HG02610 (cell line): ENCODE measurements around the gene SS18L1.

Source experiments
- ATAC-seq: cut with Tn5 transposase; IDR thresholded peaks from one replicate; pipeline ENCODE4 v1.9.1; 2021; ENCODE audit warnings: mild to moderate bottlenecking, moderate library complexity; ENCODE audit not compliant: unreplicated experiment

SS18L1 gene

DNA sequence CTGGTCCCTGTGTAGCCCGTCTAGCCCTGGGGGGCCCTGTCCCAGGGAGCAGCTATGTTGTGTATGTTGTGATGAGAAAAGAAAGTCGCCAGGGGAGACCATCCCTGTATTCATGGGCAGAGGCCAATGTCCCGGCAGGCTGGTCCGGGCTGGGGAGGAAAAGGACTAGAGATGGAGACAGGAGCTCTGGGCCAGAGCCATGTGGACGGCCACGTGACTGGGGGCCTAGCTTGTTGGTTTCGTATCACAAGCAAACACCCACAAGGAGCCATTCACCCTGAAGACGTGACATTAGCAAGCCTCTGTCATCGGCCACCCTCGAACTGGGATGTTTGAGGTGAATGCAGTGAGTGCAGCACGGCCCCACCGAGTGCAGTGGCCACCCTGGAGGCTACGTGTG lies 79.4 kb downstream of the SS18L1 start:
- no peak for ATAC-seq

DNA sequence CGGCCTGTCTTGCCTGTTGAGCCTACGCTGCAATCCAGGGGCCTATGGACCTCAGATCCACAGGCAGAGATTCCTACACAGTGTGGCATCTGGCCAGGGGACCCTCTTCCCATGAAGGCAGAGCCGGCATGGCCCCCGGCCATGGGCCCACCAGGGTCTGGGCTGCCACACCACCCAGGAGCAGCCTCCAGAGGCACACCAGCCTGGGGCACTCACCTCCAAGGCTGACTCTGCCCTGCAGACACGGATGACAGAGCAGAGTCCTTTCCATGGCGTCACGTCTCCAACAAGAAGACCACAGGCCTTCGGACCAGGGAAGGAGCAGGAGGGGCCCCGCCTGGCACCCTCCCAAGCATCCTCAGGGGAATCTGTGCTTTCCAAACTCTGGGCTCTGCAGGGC lies 80.0 kb downstream of the SS18L1 start:
- ATAC-seq: no peak

DNA sequence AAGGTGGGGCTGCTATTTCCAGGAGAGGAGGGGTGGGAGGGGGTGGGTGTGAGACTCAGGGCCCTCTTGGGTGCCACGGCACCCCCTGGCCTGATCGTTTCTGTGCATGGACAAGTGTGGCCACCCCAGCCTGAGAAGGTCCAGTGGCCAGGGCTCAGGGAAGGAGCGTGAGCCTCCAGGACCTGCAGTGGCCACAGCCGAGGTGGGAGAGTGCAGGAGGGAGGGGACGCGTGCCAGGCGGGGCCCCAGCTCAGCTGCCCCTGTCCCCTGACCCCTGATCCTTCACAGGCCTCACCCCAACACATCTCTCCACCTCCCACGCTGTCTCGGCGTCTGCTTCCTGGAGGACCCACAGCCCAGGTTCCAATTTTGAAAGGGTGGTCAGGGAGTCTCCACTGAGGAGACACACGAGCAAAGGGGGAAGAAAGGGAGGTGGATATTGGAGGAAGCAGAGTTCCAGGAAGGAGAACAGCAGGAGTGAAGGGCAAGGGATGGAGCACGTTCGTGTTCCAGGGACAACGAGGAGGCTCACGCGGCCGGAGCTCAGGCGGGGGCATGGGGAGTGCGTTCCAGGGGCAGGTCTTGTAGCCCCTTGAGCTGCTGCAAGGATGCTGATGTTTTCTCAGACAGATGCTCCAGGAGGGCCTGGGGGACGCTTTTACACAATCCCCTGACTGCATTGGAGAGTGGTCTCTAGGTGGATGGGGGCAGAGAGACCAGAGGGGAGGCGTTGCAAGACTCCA lies 80.7 kb downstream of the SS18L1 start:
- ATAC-seq: no peak

DNA sequence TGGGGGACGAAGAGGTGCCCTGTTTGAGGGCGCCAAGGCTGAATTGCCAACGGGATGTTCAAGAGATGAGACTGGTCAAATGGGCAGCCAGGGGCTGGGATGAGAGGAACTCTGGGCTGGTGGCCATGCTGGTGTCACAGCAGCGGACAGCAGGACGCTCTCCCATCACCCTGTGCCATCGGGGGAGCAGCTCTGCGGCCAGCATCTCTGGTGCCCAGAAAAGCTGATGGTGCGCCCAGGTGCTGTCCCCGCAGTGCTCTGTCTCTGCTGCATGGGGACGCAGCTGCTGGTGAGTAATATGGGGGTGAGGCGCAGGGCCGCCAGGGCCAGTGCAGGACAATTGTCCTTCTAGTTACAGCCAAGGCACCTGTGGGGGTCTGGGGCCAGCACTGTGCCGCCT lies 81.5 kb downstream of the SS18L1 start:
- no peak for ATAC-seq

DNA sequence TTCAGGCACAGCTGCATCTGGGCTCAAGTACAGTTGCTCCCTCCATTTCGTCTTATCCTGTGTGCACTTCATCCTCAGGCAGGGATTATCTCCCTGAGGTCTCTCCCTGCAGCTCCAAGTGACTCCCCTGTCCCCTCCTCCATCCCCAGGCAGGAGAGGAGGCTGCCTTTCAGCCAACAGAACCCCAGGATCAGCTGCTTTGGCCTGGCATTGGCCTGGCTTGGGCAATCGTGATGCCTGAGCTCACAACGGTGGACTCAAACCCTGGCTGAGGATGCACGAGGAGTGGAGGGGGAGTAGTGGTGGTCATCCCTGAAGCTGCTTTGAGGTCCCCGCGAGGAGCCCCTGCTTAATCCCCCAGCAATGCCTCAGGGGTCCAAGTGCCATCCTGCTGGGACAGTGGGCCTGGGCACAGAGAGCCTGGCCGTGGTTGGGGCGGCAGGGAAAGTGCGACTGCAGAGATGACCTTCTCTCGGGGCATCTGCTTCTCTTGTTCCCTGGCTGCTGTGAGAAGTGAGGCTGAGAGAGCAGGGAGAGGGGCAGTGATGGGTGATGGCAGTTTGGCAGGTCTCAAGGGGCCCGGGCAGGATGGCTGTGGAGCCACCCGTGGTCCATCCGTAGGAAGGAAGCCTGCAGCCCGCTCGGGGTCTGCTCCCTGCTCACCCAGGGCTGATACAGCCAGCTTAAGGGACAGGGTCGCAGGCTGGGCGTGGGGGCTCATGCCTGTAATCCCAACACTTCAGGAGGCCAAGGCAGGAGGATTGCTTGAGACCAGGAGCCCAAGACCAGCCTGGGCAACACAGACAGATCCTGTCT lies 82.5 kb downstream of the SS18L1 start:
- ATAC-seq: no peak

DNA sequence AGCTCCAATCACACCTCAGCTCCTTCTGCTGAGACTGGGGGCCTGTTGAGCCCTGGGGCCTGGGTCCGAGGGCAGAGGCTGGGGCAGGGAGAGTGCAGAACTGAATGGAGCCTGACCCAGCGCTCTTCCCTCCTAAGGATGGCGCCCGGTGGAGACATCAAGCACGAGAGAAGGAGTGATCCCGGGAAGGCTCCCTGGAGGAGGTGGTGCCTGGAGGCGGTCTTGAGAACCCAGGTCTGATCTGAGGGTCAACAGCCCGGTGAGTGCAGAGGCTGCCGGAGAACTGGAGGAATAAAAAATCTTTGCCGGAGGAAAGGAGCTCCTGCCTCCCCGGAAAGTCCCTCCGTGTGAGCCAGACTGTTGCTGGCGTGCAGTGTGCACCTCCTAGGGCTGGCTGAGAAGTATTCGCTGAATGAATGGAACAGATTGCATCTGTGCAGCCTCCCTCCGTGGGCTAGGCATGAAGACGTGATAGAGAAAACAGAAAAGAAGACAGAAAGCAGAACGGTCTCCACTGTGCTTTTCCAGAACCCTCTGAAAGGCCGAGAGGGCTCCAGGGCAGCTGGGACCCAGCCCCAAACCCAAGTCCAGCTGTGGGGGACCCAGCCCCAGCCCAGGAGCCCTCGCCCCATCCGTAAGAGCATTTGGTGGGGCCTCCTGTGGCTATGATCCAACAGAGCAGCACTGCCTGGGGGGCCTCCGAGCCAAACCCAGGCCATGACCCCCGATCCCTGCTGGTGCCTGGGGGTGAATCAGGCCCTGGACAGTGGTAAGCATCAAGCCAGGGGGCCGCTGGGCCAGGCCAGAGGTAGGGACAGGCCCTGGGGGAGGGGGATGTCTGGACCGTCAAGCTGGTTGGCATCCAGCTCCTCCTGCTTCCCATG lies 83.4 kb downstream of the SS18L1 start:
- no peak for ATAC-seq

DNA sequence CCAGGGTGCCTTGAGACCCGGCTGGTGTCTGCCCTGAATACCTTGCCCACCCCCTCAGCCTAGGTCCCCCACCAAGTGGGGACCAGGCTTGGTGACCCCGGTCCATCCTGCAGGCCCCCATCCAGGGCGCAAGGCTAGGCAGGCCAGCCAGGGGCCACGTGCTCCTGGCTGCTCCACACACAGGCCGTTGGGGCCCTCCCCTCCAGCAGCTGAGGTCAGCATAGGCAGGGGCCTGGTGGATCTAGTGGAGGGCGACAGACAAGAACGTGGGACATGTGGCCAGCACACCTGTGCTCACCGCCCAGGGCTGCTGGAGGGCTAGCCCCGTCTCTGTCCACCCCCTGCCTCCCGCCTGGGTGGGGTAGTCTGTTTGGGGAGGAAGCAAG lies 84.0 kb downstream of the SS18L1 start:
- ATAC-seq: no peak

DNA sequence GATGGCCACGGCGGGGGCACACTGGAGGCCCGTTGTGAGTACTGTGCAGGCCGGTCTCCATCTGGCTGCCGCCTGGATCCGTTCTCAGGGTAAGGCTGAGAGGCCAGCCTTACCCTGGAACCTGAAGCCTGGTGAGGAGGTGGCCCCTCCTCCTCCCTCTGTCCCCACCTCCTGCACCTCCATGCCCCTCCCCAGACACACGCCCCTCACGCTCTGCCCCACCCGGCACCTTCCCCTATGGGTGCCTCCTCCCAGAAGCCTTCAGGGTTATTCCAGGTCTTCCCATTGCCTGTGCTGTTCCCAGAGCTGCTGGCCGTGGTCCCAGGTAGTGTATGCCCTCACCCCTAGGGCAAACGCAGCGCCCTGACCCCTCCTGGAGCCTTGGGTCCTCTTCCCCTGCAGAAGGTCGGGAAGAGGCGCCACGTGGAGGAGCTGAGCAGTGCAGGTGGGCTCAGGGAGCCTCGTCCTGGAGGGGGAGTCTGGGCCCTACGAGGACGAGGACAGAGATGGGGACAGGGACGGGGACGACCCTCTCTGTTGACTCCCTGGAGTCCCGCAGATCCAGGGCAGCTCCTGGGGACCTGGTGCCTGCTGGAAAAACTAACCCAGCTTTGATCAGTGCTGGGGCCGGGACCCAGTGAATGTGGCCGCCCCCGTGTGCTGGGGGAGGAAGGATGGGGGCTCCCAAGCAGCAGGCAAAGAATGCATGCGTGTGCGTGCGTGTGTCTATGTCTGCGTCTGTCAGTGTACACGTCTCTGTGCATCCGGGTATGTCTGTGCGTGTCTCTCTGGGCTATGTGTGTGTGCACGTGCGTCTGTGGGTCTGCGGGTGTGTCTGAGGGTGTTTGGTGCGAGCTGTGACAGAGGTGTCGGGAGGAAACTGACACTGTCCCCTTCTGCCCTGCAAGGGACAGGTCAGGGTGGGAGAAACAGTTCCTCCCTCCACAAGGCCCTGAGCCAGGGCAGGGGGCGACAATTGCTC lies 84.7 kb downstream of the SS18L1 start:
- no peak for ATAC-seq

DNA sequence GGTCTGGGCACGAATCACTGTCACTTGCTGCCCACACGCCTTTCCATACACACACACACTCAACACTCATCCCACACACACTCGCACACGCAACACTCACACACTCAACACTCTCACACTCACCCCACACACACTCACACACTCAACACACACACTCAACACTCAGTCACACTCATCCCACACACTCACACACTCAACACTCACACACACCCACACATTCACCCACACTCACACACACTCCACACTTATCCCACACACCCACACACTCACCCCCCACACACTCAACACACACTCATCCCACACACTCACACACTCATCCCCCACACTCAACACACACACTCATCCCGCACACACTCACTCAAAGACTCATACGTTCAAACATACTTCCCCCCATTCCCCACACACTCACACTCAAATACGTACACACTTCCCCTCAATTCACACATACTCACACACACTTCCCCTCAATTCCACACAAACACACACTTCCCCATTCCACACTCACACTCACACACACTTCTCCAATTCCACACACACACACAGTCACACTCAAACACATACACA lies 85.5 kb downstream of the SS18L1 start:
- no peak for ATAC-seq

DNA sequence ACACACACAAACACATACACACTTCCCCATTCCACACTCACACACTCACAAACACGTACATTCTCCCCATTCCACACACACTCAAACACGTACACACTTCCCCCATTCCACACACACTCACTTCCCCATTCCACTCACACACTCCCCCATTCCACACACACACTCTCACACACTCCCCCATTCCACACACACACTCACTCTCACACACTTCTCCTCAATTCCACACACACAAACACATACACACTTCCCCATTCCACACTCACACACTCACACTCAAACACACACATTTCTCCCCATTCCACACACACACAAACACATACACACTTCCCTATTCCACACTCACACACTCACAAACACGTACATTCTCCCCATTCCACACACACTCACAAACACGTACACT lies 86.1 kb downstream of the SS18L1 start:
- ATAC-seq: no peak

DNA sequence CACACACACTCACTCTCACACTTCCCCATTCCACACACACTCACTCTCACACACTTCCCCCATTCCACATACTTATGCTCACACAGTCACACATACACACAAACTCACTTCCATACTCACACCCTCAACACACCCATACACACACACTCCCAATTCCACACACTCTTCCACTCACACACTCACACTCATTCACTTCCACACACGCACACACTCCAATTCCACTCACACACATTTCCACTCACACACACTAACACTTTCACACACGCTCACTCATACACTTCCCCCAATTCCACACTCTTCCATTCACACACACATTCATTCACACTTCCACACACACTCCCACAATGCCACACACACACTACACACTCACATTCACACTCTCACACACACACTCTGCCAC lies 86.7 kb downstream of the SS18L1 start:
- no peak for ATAC-seq

DNA sequence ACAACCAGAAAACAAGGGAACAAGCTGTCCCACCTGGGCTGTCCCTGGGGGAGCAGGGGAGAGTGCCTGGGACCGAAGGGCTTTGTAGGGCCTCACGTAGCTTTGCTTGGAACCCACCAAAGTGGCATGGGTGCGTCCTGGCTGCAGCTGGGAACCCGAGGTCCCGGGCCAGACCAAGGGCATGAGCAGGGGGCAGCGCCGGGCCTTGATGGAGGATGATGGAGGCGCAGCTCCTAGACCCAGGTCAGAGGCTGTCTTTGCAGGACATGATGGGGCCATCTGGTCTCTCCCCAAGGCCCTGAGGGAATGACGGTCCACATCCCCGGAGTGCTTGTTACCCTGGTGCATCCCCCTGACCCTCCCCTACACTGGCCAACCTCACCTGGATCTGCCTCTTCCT lies 87.1 kb downstream of the SS18L1 start:
- no peak for ATAC-seq

DNA sequence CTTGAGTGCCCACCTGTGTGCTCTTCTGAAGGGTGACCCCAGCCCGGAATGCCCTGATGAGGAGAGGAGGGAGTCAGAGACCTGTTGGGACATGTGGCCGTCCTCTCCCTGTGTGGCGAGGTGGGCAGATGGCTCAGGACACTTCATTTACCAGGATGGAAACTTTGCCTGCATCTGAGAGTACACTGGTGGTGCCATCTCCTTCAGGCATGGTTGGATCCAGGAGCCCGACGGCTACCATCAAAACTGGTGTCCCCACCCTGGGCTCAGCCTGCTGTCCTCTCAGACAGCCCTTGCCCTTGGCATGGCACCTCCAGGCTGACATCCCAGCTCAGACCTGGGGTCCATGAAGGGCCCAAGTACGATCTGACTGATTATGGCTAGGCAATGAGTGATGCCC lies 87.7 kb downstream of the SS18L1 start:
- ATAC-seq: no peak
